ENCODE data around the gene ANTXR1.

Gene ANTXR1

GRCh38 chr2:69076601-69077000 lies 63.6 kb downstream of the ANTXR1 start:
- DNase-seq: no peak

DNA sequence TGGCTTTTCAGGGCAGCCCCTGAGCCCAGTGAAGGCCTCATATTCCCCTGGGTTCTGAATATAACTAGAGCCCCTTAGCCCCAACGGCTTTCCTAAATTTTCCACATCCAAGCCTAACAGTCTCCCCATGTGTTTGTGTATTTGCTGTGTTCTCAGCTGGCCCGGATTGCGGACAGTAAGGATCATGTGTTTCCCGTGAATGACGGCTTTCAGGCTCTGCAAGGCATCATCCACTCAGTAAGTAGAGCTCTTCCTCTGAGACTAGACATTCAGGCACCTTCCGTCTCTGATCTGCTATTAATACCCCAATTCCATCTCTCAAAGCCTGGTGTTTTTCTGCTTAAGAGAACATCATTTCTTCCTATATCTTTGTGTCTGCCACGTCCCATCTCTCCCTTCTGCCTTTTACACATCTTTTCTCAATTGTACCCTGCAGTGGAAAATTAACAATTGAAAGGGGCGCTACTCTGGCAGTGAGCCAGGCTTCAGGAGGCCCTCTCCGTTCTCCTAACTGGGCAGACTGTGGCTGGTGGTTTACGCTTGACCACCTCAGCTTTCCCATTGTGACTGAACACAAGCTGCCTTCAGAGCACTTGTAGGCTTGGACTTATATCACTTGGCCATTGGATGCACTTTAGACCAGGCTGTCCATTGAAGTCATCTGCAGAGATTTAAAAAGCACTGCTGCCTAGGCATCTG lies 64.4 kb downstream of the ANTXR1 start:
- DNase-seq: no peak

- DNase-seq: no peak
These were observed 67.1 kb downstream of the ANTXR1 start for GRCh38 chr2:69080071-69080470.

DNA sequence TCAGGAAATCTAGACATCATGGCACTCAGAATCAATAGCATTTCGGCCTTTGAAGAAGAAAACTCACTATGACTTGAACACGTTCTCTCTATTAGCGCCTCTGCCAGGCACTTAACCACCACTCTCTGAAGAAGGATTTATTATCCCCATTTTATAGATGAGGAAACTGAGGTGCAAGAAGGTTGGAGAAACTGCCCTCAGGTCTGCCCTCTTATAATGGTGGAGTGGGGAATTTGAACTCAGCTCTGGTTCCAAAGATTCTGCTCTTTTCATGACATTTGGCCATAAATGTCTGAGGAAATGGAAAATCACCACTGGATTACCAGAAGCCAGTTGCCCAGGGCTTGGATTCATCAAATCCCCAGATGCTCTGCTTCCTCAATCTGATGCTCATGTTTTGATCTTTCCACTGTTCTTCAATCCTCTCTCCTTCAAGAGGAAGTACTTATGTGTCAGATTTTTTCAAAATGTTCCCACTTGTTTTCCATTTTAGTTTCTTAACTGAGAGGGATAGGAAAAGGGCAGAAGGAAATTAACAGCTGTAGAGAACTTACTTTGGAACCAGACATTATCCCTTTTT lies 68.1 kb downstream of the ANTXR1 start:
- DNase-seq: no peak

DNA sequence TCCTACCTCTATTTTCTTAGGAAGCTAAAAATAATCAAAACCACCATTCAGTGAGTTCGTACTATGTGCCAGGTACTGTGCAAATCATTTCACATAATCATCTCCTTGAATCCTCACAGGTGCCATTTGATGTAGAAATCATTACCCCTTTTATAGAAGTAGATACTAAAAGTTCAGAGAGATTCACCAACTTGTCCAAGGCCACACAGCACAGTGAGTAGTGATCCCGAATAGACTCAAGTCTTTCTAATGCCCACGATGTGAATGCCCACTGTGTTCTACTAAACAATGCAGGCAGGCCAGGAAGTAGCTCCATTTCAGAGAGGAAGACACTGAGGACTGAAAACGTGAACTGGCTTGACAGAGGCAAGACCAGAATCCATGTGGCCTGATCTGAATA lies 68.8 kb downstream of the ANTXR1 start:
- DNase-seq: no peak

GRCh38 chr2:69082430-69082997 lies 69.5 kb downstream of the ANTXR1 start:
- DNase-seq: no peak

GRCh38 chr2:69083235-69083748 lies 70.3 kb downstream of the ANTXR1 start:
- no peak for DNase-seq

DNA sequence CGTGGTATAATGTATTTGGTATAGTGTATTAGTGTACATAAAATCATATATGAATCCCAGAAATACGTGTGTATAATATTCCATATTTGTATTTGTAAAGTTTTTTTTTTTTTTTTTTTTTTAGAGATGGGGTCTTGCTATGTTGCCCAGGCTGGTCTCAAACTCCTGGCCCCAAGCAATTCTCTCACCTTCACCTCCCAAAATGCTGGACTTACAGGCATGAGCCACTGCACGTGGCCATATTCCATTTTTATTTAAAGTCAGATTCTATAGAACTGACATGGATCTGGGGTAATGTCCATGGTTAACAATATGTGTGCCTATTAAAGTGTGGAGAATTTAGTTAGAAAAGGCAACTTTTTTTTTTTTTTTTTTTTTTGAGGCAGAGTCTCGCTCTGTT lies 71.5 kb downstream of the ANTXR1 start:
- no peak for DNase-seq

DNA sequence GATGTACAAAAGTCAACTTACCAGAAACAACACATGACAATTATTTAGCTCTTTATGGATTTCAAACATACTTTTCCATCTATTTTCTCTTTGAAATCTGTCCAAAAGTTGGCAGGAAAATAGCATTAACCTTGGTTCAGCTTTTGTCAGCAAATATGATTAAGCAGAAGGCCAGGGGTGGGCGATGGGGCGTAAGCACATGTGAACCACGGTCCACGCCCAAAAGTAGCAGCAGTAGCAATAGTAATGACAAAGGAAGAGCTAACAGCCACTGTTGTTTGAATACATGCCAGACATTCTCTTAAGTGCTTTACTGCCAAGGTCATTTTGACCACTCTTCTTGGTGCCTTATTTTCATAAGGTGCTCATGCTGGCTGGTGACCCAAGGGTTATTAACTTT lies 73.5 kb downstream of the ANTXR1 start:
- no peak for DNase-seq

DNA sequence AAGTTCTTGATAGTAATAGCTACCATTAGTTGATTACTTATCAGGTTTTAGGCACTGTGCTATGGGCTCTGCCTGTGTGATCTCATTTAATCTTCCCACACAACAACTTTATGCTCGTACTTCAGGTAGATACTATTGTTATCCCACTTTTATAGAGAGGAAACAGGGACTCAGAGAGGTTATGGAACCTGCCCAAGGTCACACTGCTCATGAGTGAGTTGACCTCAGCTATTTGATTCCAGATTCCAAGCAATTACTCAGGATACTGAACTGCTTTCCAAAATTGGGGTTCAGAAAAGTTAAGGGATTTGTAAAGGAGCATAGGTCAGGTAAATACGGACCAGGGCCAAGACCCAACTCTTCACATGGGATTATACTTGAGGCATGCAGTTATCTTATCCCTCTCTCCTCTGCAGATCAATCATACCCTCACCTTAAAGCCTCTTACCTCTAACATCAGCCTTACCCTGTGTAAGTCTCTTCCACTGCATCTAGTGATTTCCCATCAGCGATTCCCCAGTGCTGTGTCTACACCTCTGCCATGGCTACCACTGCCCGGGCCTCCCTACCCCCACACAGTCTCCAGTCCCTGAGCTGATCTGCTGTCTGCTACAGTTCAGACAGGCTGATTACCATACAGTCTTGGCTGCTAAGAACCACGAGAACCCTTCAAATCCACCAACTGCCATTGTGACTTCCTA lies 74.4 kb downstream of the ANTXR1 start:
- DNase-seq: no peak

DNA sequence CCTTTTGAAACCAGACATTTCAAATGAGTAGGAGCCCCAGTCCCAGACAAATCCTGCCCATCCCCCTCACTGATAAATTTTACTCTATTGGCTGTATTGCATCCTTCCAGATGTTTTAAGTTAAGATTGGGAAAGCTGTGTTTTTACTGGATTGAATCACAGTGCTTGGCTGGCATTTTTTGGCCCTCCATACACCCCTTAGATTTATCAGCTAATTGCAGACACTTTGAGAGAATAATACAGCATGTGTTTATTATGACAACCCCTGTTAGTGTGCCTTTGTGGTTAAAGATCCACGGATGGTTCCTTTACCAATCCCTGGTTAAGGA lies 74.9 kb downstream of the ANTXR1 start:
- no peak for DNase-seq

DNA sequence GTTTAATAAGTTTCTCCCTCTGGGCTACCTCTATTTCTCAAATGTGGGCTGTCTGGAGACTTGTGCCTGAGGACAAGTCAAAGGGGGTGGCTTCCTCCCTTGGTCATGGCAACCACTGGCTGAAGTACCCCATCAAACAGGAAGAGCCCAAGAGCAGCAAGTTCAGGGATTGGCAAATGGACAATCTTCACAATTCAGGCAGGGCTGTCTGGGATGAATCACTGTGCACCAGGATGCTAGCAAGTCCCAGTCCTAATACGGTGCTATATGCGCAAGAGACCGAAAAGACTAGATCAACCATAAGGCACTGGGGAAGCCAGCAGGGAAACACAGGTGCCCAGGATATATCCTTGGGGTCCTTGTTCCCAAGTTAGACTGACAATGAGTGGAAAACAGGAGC lies 75.5 kb downstream of the ANTXR1 start:
- DNase-seq: no peak

DNA sequence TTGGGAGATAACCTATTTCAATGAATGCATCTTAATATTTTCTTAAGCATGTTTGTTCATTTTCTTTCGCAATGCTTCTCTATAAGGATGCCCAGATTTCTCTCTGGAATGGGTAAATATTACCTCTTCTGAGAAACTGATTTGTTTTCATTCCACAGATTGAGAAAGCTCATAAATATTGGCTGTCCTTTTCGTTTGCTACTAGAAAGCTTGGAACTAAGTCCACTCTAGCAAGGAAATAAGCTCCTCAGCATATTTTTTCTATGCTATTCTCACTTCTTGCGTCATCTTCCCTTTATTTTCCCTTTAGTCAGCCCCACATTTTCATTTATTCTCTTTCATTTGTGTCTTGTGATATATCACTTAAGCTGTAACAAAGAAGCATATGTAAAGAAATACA lies 76.3 kb downstream of the ANTXR1 start:
- no peak for DNase-seq

- DNase-seq: no peak
These were observed 77.0 kb downstream of the ANTXR1 start for GRCh38 chr2:69089998-69090397.

- no peak for DNase-seq
These were observed 77.8 kb downstream of the ANTXR1 start for GRCh38 chr2:69090820-69091219.

GRCh38 chr2:69092857-69093256 lies 79.9 kb downstream of the ANTXR1 start:
- no peak for DNase-seq

DNA sequence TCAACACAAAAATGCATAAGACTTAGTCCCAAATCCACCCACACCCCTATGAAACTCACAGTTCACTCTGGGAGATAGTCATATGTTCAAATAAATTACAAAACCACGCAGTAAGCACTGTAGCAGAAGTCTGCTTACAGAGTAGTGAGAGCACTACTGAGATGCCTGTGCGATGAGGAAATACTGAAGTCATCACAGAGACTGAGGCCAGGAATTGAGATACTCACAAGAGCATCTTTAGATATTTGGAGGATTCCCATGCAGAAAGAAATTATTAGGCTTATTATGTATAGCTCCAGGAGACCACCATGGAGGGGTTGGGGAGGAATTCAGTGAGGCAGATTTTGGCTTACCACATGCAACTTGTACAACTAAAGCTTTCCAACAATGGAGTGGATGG lies 82.3 kb downstream of the ANTXR1 start:
- DNase-seq: no peak

GRCh38 chr2:69096326-69097095 lies 83.5 kb downstream of the ANTXR1 start:
- no peak for DNase-seq

DNA sequence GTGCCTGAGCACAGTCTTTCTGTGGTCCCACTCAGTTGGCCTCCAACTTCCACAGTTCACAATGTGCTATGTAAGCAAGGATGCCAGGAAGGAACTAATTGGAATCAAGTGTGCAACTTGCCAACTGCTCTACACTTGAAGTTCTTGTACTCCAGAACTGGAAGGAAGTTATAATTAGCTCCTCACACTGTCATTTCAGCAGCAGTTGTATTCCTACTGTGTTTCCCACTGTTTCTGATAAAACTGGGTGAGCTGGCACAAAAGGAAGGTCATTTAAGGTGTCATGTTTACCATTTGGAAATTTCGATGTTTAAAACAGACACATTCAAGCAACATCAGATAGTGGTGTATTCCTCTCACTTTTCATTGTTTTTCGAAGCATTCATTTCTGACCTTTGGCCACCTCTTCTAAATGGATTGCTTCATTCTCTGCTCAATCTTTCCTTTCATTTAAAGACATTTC lies 84.2 kb downstream of the ANTXR1 start:
- no peak for DNase-seq

- DNase-seq: no peak
These were observed 85.1 kb downstream of the ANTXR1 start for GRCh38 chr2:69097891-69098655.

GRCh38 chr2:69099541-69099940 lies 86.6 kb downstream of the ANTXR1 start:
- DNase-seq: no peak

DNA sequence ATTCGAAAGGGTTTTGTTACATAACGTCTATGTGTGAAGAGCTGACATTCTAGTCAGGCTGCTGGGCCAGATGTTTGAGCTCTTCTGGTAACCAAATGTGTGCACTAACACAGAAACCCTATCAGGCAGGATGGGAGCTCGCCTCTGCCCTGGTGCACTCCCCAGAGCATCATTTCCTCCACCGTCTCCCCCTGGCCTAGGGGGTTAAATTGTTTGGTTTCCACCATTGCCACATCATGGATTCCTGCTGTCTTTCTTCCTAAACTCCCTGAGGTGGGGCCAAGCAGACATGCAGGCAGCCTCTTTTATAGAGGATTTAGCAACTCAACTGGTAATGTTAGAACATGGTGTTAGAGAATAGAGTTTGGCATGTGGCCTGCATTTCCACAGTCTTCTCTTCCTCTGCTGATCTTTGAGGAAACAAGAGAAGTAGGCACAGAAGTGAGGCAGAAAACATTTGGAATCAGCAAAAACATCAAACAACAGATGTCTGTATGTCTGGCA lies 87.3 kb downstream of the ANTXR1 start:
- no peak for DNase-seq

Data from AML-193 (cell line).